Transverse colon (tissue), 4 donors: Measurements from ENCODE around the gene IRF8.

ENCODE experiments used
- EP300 ChIP-seq: sonication (generic); formaldehyde crosslinking; IDR thresholded peaks from one replicate; pipeline ENCODE4 v1.6.1; 2017; ENCODE audit warnings: antibody characterized with exemption, low read depth
- POLR2A ChIP-seq: fragments of 450-650 bp; IDR thresholded peaks from one replicate; pipeline ENCODE4 v1.6.1; 2016; ENCODE audit warnings: antibody characterized with exemption, mild to moderate bottlenecking, moderate library complexity
- POLR2AphosphoS5 ChIP-seq, 3 donors: sonication (generic); formaldehyde crosslinking; IDR thresholded peaks; one replicate each; pipeline ENCODE4 v1.6.1; 2016; ENCODE audit warnings: antibody characterized with exemption in 3 of 3
- TF ChIP-seq, protein P1 (sequence below), 5 experiments: fragments of 200-600 bp in 3 of 5; fragments of 450-650 bp in 2 of 5; sonication (generic) in 3 of 5; IDR thresholded peaks; 1 replicate in 2 of 5; 2 replicates in 3 of 5; pipeline ENCODE4 v1.5.1; 2016 to 2017; ENCODE audit warnings: antibody characterized with exemption in 5 of 5, inconsistent platforms in 3 of 5, mild to moderate bottlenecking in 2 of 5, moderate library complexity in 1 of 5

DNA sequence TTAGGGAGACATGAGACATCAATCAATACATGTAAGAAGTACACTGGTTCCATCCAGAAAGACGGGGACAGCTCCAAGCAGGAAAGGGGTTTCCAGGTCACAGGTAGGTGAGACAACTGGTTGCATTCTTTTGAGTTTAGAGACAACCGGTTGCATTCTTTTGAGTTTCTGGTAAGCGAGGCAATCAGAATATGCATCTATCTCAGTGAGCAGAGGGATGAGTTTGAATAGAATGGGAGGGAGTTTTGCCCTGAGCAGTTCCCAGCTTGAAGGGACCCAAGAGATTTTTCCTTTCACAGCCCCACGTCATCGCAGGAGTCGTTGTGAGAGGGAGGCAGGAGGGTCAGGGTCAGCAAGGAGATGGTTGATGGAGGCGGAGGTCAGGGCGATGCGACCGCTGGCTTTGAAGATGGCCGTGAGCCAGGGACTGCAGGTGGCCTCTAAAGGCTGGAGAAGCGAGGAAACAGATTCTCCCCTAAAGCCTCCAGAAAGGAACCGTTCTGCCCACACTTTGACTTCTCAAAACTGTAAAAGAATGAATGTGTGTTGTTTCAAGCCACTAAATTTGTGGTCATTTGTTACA, 36.5 kb downstream of the IRF8 start:
- TF ChIP-seq, protein P1, sequence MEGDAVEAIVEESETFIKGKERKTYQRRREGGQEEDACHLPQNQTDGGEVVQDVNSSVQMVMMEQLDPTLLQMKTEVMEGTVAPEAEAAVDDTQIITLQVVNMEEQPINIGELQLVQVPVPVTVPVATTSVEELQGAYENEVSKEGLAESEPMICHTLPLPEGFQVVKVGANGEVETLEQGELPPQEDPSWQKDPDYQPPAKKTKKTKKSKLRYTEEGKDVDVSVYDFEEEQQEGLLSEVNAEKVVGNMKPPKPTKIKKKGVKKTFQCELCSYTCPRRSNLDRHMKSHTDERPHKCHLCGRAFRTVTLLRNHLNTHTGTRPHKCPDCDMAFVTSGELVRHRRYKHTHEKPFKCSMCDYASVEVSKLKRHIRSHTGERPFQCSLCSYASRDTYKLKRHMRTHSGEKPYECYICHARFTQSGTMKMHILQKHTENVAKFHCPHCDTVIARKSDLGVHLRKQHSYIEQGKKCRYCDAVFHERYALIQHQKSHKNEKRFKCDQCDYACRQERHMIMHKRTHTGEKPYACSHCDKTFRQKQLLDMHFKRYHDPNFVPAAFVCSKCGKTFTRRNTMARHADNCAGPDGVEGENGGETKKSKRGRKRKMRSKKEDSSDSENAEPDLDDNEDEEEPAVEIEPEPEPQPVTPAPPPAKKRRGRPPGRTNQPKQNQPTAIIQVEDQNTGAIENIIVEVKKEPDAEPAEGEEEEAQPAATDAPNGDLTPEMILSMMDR (IDR thresholded peaks at IDR 0.05) = no peak
- TF ChIP-seq EP300 (no peak), POLR2A (no peak), POLR2AphosphoS5 (IDR thresholded peaks at IDR 0.05) (no peak)
